ENCODE data around the gene MTA1.

Gene MTA1

DNA sequence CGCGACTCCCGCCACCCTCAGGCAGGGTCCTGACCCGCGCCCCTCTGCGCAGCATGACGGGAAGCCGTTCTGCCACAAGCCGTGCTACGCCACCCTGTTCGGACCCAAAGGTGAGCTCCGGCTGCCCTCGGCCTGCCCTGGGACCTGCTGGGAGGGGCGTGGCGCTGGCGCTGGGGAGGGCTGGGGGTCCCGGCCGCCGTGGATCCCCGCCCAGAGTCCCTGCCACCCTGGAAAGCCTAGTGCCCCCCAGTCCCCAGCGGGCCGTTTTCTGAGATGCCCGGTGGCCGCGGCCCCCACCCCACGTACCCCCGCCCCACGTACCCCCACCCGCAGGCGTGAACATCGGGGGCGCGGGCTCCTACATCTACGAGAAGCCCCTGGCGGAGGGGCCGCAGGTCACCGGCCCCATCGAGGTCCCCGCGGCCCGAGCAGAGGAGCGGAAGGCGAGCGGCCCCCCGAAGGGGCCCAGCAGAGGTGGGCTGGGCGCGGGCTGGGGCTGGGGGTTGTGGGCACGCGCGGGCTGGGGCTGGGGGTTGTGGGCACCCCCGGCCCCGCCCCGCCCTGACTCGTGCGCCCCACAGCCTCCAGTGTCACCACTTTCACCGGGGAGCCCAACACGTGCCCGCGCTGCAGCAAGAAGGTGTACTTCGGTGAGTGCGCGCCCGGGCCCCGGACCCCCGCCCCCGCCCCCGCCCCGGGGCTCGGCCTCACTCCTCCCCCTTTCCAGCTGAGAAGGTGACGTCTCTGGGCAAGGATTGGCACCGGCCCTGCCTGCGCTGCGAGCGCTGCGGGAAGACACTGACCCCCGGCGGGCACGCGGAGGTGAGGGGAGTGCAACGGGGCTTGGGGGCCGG, 59.0 kb downstream of the MTA1 start:
- DNase-seq = no peak

DNA sequence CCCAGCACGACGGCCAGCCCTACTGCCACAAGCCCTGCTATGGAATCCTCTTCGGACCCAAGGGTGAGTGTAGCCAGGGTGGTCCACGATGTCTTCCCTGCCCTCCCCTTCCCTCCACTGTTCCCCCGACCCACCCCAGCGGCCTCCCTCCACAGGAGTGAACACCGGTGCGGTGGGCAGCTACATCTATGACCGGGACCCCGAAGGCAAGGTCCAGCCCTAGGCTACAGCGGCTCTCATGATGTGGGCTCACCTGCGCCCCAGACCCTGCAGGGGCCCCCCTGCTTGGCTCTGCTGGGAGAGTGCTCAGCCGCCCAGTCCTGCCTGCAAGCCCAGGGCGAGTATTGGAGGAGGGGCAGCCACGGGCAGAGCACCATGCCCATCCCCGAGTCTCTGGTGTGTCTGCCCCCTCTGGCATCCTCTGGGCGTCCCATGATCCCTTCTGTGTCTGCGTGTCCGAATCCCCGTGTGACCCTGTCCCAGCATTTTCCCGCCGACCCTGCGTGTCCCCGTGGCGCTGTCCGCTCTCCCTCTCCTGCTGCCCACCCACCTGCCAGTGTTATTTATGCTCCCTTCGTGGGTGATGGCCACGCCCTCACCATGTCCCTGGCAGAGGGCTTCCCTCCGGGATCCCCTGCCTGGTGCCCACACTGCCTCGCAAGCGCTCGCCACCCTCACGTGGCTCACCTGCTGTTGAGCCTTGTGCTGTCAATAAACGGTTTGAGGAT, 60.0 kb downstream of the MTA1 start:
- no peak for DNase-seq

DNA sequence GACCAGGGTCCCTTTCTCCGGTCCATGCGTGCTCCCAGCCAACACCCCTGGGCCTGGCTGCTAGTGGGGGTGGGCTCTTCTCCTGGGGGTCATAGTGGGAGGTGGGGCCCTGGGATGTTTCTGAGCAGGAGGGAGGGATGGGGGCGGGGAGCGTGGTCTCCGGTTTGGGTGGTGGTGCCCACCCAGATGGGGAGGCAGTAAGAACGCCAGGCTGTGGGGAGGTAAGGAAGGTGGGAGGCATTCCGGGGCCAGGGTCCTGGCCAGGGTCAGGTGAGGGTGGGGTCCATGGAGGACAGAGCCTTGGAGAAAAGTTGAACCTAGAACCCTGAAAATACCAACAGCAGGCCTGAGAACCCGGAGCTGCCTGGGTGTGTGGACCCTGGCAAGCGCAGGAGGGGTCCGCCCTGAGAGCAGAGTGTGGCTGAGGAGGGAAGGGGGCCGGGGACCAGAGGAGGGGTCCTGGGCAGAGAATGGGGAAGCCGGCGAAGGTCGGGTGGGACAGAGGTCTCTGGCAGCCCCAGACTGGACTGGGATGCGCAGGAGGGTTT, 60.6 kb downstream of the MTA1 start:
- DNase-seq = no peak

DNA sequence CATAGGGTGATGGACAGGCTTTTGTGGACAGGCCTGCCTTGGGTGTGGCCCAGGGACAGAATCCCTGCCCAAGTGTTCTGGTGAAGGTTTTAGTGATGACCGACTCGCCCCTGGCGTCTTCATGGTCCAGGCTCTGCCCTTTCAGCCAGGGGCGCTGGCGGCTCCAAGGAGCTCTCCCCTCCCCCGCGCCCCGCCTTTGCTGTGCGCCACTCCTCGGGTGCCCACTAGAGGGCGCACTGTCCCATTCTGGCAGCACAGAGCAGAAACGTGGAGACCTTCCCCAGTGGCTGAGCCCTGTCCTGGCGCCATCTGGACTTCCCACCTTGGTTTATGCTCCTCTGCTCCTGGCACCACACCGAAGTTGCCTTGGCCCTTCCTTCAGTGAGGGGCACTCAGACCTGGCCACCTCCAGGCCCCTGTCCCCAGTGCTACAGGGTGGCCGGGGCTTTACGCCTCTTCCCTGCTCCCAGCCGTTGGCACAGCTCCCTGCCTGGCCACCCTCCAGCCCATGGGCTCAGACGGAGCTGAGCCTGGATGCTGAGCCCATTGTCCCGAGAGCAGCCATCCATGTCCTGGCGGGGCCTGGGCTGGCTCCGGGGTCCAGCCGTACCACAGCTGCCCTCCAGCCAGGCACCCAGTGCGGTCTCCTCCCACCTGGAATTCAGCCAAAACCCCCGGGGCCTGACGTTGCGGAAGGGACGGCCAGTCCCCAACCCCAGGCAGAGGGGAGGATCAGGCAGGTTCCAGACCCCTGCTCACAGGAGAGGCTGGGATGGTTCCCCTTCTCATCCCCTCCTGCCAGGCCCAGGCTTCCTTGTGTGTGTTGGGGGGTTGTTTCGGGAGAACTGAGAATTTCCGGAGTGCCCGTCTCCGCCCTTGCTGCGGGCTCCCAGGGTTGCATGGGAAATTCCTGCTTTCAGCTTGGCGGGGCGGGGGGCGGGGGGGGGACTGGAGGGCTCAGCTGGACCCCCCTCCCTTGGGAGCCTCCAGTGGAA, 61.5 kb downstream of the MTA1 start:
- peak; percentile 90 for DNase-seq

DNA sequence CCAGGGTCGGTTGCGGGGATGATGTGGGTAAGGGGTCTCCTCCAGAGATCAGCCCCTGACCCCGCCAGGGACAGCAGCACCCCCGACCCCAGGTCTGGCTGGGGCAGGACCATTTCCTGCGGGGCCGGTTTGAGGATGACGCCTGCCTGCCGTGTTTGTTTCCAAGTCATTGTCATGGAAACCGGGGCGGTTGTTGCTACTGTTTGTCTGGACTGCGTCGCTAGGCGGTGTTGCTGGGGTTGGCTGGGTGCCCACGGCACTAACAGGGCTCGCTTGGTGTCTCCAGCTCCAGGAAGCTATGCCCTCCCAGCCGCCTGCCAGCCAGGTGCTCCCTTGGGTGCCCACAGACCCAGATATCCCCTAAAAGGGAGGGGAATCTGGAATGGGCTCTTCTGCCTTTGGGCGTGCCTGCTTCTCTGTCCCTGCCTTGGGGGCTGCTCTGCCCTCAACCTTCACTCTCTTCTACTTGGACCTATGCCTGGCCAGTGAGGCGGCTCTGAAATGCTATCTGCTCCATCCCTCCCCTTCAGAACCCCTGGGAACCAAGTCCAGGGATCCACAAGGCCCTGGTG, 62.3 kb downstream of the MTA1 start:
- peak; percentile 96 for DNase-seq

DNA sequence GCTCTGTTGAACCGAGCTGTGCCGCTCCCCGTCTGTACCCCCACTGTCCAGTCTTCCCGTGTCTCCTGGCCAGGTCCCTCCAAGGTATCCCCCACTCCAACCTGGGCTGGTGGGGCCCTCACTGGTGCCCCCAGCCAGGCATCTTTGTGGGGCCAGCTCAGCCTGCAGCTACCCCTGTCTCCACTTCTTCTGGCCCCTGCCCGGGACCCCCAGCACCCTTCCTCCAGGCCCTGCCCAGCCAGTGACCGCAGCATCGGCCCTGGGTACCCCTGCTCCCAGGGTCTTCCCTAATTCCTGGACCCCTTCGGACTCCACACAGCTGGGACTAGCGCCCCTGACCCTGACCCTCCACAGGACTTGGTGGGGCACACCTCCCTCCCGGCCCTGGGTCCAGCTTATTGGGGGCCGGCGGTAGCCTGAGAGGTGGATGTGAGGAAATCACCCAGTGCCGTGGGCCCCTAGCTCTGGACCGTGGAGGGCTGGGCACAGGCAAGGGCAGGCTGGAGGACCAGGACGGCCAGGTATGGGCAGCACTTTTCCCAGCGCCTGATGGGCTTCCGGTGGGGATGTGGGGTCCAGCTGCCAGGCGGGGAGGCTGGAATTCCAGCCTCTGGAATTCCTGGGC, 63.0 kb downstream of the MTA1 start:
- DNase-seq = no peak

DNA sequence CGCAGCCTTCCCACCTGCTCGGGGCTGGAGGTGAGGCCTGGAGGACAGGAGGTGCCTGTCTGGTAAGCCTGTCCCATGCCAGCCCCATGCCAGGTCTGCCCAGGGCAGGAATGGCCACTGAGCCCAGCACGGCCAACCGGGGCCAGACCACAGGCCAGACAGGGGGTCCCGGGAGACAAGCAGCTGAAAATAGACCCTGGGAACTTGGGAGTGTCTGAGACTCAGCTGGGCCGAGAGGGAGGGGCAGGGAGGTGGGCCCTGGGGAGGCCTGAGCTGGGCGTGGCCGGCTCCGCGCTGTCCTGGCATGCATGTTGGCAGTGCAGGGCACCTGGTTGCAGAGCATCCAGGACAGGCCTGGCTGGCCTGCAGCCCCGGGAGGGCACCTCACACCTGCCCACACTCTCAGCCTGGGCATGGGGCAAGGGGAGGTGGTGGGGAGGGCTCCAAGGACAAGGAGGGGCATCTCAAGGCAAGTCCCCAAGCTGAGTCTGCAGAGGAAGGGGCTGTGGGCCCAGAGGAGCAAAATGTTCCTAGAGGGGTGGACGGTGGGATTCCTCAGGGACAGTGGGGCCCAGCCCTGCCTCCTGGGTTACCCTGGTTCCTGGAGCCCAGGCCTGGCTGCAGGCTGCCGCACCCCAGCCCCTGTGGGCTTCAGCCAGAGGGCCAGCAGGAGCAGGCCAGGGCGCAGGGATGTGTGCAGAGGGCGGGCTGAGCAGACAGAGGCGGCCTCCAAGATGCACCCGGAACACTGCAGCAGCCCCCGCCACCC, 63.9 kb downstream of the MTA1 start:
- DNase-seq = no peak

DNA sequence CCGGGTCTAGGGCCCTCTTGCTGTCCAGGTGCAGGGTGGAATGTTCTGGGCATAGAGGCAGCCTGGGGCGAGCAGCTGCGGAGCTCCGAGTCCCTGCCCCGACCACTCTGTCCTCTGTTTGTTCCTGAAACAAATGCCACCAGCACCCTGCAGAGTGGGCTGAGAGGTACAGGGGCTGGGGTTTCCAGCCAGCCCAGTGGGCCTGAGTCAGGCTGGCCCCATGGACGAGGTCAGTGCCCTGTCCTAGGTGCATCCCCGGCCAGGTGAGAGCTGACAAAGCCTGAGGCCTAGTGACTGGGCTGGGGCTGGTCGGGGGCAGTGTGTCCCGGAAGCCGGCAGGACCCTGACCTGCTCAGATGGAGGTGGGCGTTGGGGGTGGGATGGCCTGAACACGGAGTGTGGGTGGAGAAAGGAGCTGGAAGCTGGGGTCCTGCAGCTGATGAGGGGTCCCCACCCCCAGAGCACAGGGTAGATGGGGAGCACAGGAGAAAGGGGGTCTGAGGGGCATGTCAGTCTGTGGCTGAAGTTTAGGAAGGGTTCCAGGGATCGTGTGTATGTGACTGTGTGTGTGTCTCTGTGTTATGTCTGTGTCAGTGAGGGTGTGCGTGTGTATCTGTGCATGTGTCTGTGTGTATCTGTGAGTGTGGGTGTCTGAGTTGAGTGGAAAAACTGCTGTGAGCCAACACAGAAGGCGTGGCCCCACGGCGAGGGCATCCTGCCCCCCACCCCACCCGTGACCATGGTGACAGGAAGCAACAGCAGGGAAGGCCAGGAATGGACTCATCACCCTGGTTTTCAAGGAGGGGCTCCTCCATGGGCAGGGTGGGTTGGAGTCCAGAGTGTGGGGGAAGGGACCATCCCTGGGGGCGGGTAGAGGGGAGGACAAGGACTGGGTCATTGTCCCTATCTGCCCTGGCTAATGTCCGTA, 64.7 kb downstream of the MTA1 start:
- no peak for DNase-seq

DNA sequence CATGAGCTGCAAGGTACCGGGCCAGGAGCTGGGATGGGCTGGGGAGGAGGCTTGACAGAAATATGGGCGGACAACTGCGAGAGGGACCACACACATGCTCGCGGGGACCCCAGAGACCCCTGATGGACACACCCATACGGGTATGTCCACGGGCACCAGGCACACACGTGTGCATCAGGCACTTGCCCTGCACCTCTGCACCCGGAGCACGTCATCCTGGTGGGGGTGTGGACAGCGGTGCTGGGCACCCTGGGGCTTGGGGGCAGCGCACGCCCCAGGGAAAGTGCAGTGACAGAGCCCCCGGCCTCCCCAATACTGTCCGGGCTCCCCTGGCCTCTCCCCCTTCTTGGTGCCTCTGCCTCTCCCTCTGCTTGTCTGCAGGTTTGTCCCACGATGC, 65.4 kb downstream of the MTA1 start:
- no peak for DNase-seq

DNA sequence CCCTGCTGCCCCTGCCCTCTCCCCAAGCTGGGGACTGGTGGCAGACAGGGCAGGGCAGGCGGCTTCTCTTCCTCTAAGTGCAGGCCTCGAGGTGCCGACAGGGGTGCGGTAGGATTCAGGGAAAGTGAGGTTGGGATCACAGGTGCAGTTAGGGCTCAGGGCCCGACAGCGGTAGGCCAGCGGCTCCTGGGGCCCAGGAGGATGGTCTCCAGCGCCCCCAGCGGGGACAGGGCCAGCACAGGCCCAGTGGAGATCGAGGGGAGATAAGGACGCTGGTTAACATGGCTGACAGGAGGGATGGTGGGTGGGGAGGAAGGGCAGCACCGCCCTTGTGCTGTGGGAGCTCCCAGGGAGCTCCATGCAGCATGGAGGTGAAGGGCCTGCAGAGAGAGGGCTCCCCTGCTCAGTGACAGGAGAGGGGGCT, 66.1 kb downstream of the MTA1 start:
- no peak for DNase-seq

DNA sequence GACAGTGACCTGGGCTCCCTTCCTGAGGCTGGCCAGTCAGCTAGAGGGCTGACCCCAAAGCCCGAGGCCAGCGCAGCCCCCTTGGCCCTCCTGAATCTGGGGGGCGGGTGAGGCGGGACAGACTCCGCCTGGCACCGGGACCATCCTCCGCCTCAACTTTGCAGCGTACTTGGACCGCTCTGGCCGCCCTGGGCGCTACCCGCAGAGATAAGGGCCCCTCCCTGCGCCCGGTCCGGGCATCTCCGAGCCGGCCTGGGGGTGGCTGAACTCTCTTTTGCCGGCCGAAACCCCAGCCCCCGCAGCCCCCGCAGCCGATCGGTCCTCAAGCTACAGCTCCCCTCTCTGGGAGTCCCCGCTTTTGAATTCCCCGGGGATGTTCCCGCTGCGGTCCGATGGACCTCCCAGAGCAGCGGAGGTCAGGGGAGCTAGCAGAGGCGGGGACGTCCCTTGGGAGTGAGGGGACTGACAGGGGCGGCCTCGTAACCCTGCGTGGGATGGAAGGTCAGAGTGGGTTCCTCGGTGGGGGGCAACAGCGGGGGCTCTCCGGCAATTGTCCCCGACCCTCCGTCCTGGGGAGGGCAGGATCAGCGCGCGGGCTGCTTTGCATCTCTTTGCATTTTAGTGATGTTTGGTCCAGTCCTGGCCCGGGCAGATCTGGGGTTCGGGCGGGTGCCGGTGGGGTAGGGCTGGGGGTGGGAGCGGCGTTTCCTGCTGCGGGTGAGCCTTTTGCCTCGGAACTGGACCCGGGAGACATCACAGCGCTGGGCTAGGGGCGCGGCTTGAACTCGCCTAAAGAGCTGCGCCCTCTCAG, 66.7 kb downstream of the MTA1 start, which contains the start of gene CRIP1:
TSS of gene CRIP1 (plus strand) at position 724 of the 811 bp plus-strand sequence. CDS start 374 bp downstream, outside the sequence.
- DNase-seq = no peak

DNA sequence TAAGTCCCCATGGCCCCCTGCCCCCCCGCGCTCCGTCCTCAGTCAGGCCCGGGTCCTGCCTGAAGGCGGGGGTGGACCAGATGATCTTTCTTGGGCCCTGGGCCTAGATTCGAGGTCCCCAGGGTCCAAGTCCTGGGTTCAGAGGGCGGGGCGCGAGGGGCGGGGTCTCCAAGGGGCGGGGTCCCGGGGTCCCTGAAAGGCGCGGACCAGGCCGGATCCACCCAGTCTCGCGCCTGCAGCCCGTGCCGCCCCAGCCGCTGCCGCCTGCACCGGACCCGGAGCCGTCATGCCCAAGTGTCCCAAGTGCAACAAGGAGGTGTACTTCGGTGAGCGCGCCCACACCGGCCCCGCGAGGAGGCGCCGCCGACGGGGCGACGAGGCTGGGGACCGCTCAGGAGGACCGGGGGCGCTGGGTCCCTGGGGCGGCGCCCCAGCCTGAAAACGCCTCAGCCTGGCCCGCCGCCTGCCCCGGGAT, 67.4 kb downstream of the MTA1 start:
- peak; percentile 30 for DNase-seq

DNA sequence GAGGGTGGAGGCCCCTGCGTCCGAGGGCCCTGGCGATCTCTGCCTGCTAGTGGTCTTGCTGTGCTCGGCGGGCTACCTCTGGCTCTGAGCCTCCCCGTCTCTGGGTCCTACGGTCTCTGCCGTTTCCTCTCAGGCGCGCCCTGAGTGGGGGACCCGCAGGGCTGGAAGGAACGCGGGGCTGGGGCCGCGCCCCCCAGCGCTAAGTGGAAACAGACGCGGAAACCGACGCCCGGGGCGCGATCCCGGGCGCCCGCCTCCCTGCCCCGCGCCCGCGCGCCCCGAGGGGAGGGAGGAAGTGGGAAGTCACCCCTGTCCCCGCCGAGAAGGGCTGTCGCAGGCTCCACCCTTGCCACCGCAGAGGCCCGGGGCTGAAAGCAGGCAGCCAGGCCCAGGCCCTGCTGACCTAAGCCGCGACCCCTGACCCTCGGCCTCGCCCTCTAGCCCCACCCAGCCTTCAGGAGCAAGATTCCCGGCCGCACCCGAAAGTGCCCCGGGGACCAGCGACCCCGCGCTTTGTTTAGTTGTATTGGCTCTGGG, 67.9 kb downstream of the MTA1 start:
- no peak for DNase-seq

DNA sequence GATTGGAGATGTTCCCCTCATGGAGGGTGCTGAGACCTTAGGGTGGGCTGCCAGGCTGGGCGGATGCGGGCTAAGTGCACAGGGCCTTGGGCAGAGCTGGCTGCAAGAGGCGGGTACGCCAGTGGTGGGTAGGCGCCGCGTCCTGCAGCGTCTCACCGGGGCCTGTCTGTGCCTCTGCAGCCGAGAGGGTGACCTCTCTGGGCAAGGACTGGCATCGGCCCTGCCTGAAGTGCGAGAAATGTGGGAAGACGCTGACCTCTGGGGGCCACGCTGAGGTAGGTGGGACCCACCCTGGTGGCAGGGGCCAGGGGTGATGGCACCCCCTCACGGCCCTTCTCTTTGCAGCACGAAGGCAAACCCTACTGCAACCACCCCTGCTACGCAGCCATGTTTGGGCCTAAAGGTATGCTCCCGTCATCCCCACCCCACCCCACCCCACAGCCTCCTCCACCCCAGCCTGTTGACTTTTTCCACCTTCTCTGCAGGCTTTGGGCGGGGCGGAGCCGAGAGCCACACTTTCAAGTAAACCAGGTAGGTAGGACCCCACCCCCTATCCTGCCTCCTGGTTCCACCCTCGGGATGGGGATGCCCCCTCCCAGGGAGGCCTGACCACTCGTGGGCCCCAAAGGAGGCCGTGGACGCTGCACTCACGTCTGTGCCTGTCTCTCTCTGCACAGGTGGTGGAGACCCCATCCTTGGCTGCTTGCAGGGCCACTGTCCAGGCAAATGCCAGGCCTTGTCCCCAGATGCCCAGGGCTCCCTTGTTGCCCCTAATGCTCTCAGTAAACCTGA, 68.6 kb downstream of the MTA1 start:
- DNase-seq = no peak

DNA sequence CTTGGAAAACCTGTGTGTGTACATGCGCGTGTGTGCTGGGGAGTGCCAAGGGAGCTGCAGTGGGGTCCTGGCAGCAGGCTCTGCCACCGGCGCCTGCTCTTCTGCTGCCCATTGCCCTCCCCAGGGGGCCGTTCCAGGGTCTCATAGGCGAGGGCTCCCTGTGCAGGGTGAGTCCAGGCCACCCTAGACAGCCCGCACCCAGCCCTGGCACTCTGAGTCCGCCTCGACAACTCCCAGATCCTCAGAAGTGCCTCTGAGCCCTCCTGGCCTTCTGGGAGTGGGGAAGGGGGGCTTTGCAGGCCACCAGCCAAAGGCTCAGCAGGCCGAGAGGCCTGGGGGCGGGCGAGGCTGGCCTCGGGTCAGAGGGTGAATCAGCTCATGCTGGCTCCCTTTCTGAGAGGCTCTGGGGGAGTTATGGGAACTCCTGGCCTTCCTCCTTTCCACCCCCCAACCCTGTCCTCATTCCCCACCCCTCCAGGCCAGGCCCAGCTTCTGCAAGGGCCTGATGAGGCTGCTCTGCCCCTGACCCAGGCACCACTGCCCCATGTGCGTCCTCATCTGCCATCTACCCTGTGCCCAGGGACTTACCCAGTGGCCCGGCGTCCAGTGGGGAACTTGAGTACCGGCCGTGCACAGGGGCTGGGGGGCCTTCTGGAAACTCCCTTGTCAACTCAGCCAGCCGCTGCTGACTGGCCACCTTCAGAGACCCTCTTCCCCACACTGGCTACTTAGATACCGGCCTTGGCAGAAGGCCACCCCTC, 69.3 kb downstream of the MTA1 start:
- DNase-seq = no peak

DNA sequence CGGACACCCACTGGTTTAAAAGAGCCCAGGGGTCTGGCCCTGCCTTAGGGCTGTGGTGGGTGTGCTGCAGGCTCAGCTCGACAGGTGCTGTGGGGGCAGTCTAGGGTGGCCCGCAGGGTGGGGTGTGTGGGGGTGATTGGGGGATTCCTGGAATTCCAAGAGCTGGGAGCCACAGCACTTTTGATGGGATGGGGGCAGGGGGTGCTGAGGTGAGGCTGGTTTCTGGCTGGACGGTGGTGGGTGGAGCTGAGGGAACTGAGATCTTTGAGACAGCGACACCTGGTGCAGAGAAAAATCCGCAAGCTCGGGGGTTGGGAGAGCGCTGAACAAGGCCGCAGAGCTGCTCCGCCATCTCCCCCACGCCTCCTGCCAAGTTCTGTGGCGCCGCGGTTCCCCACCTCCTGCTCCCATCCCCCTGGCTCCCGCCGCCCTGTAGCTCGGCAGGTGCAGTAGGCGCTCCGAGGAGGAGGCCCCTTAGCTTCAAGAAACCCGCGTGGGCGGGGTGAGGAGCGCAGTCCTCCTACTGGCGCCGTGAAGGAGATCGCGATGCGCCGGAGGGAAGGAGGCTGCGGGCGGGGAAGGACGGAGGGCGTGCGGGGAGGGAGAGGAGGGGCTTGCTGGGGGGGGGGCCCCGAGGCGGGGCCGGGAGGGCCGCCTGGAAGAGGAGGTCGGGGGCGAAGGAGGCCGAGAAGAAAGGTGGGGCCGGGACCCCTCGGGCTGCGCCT, 70.1 kb downstream of the MTA1 start:
- peak; percentile 92 for DNase-seq

All from NCI-H1105 treated with DMSO at 0.1 percent for 48 hours (cell line).